ENCODE measurements around the gene IDS.

IDS gene

DNA sequence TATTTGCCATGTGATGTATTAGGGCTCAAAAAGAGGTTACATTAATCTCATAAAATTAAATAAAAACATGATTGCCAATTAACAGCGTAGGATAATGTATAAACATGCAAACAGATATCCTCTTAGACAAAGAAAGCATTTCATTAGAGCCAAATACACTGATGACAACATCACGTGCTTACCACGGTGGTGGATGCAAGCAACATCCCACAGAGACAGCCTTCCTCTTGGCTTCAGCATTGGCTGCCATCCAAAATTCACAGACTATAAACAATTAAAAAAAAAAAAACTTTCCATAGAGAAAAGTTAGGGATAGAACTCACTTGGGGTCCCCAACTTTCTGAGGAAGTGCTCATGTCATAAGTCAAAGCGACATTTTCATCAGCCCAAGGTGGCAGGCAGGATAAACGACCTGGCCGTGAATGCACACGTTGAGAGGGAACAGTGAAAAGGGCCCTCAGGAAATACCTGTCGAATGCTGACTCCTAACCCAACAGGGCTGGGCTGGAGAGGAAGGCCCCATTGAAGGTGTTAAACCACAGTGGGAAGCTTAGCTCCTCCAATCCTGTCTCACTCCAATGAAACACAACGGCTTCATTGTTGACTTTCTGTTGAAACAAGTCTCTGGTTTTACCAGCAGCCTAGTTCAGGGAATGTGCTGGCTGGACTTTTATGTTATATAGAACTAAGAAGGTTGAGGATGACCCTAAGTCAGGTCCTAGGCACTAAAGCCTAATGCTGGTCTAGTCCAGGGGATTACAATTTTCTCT lies 48.4 kb downstream of the IDS start:
- no peak for DNase-seq

DNA sequence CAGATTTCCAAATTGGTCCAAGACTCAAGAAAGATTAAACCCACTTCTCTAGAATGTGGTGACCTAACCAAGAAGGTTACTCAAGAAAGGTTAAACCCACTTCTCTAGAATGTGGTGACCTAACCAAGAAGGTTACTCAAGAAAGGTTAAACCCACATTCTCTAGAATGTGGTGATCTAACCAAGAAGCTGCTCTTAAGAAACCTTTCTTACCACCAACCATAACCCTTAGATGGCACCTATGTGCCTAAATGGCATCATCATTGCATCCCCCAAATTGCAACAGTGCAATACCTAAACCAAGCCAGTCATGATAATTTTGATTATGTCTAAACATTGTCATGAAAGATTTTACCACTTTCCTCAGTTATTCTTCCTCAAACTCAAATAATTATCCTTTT lies 49.2 kb downstream of the IDS start:
- DNase-seq = no peak

DNA sequence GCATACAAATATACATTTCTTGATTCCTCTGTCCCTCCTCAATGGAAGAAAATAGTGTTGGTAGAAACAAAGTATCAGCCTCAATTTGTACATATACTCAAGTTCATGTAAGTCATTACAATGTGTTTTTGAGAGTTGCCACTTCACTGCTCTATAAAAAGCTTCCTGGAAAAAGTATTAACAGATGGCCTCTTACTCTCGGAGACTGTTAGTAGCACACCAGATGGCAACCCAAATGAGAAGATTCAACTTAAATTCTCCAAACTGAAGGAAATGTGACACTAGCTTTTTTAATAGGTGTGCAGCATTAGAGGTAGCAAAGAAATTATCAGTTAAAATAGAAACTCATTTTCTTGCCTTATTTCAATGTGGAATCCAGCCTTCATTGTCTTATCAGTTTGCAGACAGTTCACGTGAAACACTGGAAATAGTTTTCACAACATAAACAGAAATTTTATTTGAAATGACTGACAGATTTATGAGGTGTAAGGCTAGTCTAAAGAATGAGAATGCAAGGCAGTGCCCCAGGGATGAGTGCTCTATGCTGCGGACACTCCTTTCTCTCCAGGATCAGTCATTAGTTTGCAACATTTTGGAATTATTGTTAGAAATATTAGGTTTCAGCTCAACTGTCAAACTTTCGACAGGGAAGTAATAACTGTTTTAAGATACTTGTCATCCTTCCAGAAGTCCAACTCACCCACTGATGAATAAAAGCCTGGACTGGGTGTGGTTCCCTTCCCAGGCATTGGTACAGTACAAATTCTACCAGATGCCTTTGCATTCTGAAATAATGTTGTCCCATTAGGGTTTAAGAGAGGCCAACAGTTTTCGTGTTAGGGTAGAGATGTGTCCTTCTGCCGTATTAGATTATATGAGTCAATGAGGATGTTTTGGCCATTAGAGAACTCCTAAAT lies 50.9 kb downstream of the IDS start:
- no peak for DNase-seq

DNA sequence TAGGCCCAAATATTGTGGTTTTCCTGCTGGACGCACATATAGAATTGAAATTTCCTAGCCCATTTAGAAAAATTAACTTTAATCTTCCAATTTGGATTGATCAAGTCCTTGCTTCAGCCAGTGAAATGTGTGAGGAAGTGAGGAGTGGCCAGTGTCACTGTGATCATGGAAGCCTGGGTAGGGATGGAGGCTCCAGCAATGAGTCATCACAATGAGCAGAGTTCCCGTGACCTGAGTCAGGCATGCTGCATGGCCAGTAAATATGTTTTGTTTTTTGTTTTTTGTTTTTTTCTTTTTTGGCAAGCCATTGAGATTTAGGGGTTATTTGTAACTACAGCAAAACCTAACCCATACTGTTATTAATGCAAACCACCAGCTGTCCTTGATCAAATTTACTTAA lies 52.1 kb downstream of the IDS start:
- DNase-seq = no peak

DNA sequence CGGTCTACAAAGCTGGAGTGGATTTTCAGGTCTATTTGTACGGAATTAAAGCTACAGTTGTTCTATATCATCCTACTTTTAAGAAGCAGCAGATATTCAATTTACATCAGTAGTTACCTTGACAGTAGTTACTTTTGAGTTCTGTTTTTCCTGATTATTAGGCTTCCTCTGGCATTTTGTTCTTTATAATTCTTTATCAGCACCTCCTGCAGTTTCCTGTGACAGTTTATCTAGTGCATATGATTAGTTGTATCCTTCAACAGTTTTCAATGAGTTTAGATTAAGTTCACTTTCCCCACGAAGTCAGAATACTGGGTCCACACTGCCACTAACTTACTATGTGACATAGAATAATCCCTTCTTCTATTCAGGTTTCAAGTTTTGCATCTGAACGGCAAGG lies 71.7 kb downstream of the IDS start:
- no peak for DNase-seq

DNA sequence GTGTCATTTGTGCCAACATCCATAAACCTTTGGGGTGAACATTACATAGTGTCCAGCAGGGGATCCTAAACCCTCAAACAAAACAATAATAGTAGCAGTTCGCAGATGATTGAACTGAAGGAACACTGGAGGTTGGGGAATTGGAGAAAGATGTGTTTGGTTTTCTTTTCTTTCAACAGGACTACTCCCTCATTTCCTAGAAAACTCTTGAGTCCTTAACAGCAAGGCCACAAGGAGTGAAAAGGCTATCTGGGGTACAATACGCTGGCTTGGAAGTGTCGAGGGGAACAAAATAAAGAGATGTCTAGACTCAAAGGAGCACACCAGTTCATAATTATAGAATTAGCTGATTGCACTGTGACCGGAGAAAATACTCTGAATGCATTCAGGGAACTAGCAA lies 72.1 kb downstream of the IDS start:
- DNase-seq = no peak

All from effector CD8-positive, alpha-beta T cell (primary cell).